Endothelial cell of umbilical vein (primary cell): ENCODE data around the gene ADAM29. TPM values are rescaled to one million over a fixed set of nuclear protein-coding genes. Genes with fewer than 3 reads are reported as not detected.
"Not testable (repeated sequence)": the region's sequence is repeated elsewhere in the genome, so short reads cannot be mapped to it uniquely, and the experiment has no call there.

ENCODE experiments used
- BruUV-seq: library from RNA; stranded (reverse); fragments of 400-500 nt; replicated peaks from 2 replicates; lab custom pipeline; 2021; lab: Mats Ljungman, UMichigan
- CTCF ChIA-PET: fragments of 300-600, 350-600 bp; sonication (Branson Sonifier 250); formaldehyde crosslinking; loops from one replicate; lab custom pipeline; 2021; ENCODE audit warnings: antibody characterized with exemption, inconsistent platforms; lab: Charles Lee
- POLR2A ChIA-PET: fragments of 300-600, 350-600 bp; sonication (Branson Sonifier 250); formaldehyde crosslinking; loops from one replicate; lab custom pipeline; 2021; ENCODE audit warnings: antibody characterized with exemption, inconsistent platforms; lab: Charles Lee
- DNase-seq: peaks from one replicate; pipeline ENCODE4 v3.0.0-alpha.2; 2011; ENCODE audit warnings: low read depth, low spot score
- FAIRE-seq: peaks from 2 replicates; lab custom pipeline; 2011; peaks lifted over from hg19 to GRCh38; lab: Jason Lieb, UNC
- H2AFZ ChIP-seq: 2 replicates; pipeline ENCODE4 v1.6.0; 2012; ENCODE audit warnings: low read depth, low read length, control low read depth, inconsistent platforms
- H3K27ac ChIP-seq: 2 replicates; pipeline ENCODE4 v1.5.1; 2011; ENCODE audit warnings: low read depth, mild to moderate bottlenecking, control low read depth, low read length, moderate library complexity; ENCODE audit not compliant: insufficient read depth
- H3K27me3 ChIP-seq, 2 experiments: 2 replicates each; pipeline versions ENCODE4 v1.6.0 to v1.6.1; 2011; ENCODE audit warnings: low read length in 2 of 2, mixed read lengths in 1 of 2; ENCODE audit not compliant: control insufficient read depth in 2 of 2, insufficient read depth in 2 of 2
- H3K36me3 ChIP-seq, 2 experiments: 2 replicates in 1 of 2; 3 replicates in 1 of 2; pipeline ENCODE4 v1.5.1; 2011; ENCODE audit warnings: low read length in 2 of 2, mild to moderate bottlenecking in 1 of 2, moderate library complexity in 1 of 2; ENCODE audit not compliant: control insufficient read depth in 2 of 2, insufficient read depth in 2 of 2; ENCODE audit errors: extremely low read depth in 1 of 2
- H3K4me1 ChIP-seq: 3 replicates; pipeline ENCODE4 v1.5.1; 2011; ENCODE audit warnings: mild to moderate bottlenecking, low read length; ENCODE audit not compliant: control insufficient read depth, insufficient read depth; ENCODE audit errors: extremely low read depth
- H3K4me2 ChIP-seq: 2 replicates; pipeline ENCODE4 v1.6.1; 2011; ENCODE audit warnings: low read length, control low read depth, mixed read lengths; ENCODE audit not compliant: insufficient read depth
- H3K4me3 ChIP-seq, 3 experiments: fragments of 200-600 bp in 1 of 3; sonication (generic), shearing (Covaris generic) in 1 of 3; replicated peaks in 1 of 3; 2 replicates each; pipeline ENCODE4 v1.5.1; 2011 to 2016; ENCODE audit warnings: control low read depth in 3 of 3, low read length in 3 of 3, mild to moderate bottlenecking in 2 of 3, inconsistent platforms in 1 of 3, low read depth in 1 of 3, moderate library complexity in 1 of 3; ENCODE audit not compliant: insufficient read depth in 1 of 3
- H3K79me2 ChIP-seq: 2 replicates; pipeline ENCODE4 v1.6.0; 2012; ENCODE audit warnings: low read length, inconsistent platforms; ENCODE audit not compliant: control insufficient read depth, insufficient read depth
- H3K9ac ChIP-seq: replicated peaks from 2 replicates; pipeline ENCODE3; 2011; ENCODE audit warnings: low read length, control low read depth; ENCODE audit not compliant: insufficient read depth; ENCODE audit errors: extremely low read depth
- H3K9me1 ChIP-seq: replicated peaks from 3 replicates; pipeline ENCODE4 v1.6.0; 2011; ENCODE audit warnings: mild to moderate bottlenecking, low read length; ENCODE audit not compliant: control insufficient read depth, insufficient read depth; ENCODE audit errors: extremely low read depth
- H3K9me3 ChIP-seq: replicated peaks from 2 replicates; pipeline ENCODE4 v1.5.1; 2012; ENCODE audit warnings: low read length, inconsistent platforms; ENCODE audit not compliant: control insufficient read depth, insufficient read depth
- H4K20me1 ChIP-seq: replicated peaks from 2 replicates; pipeline ENCODE3; 2011; ENCODE audit warnings: mild to moderate bottlenecking, low read length; ENCODE audit not compliant: control insufficient read depth, insufficient read depth; ENCODE audit errors: extremely low read depth
- GATA2 ChIP-seq: IDR thresholded peaks from 2 replicates; pipeline ENCODE4 v1.7.0; 2011; ENCODE audit warnings: low read depth, mild to moderate bottlenecking, moderate library complexity, mixed read lengths, low read length; ENCODE audit not compliant: insufficient read length, insufficient read depth
- MAX ChIP-seq: IDR thresholded peaks from 2 replicates; pipeline ENCODE4 v1.6.1; 2011; ENCODE audit not compliant: insufficient read depth, insufficient read length
- dilution Hi-C: fragments of 300-500 bp; cut with MboI; formaldehyde crosslinking; loops from one replicate; pipeline ENCODE4 v1.15.0; 2019; ENCODE audit warnings: low sequenced_read_pairs; ENCODE audit not compliant: extremely low pct_ligation_motif_present
- intact Hi-C: fragments of 100-400 bp; cut with micrococcal nuclease; formaldehyde crosslinking; loops from one replicate; pipeline ENCODE4 v1.10.0; 2022
- polyA plus RNA-seq, 4 experiments: library from polyadenylated mRNA; depleted of rRNA in 3 of 4; stranded (reverse) in 3 of 4; unstranded in 1 of 4; fragments of >200 nt; gene quantifications; 2 replicates each; pipeline versions ENCODE4 v1.2.1 to v1.2.3, GENCODE V29; 2011 to 2012; ENCODE audit warnings: missing spikeins in 1 of 4
- total RNA-seq: library from RNA; stranded (reverse); gene quantifications from 2 replicates; pipeline ENCODE4 v1.2.3, GENCODE V29; 2021

Gene ADAM29
- total and polyA plus RNA-seq, 2 donors (not counting 3 experiments of a cell fraction or from before 2014, with no cell fraction given): not detected

- FAIRE-seq (no peak), DNase-seq (no peak)
- dilution Hi-C loops: no loop called here
- Histone ChIP-seq H3K4me1 (no peaks in the 10 kb centered on the region), H2AFZ (no peak overlapping the region), H3K4me2 (no peak overlapping the region), H3K9me3 (peaks cover 4% of the 10 kb centered on the region), H3K79me2 (no peaks in the 10 kb centered on the region), H3K9me1 (no peaks in the 10 kb centered on the region), H3K36me3 (no peaks in the 10 kb centered on the region), H3K27me3 (no peaks in the 10 kb centered on the region), H3K27ac (no peak overlapping the region), H3K9ac (no peak overlapping the region), H4K20me1 (no peaks in the 10 kb centered on the region), H3K4me3 (no peak overlapping the region)
- intact Hi-C loops: no loop called here
- POLR2A ChIA-PET: no interaction called here
- TF ChIP-seq GATA2 (no peak), MAX (no peak)
- BruUV-seq: no TSS peak
- CTCF ChIA-PET: no interaction called here
Observed at GRCh38 chr4:174983128-174983750, 65.1 kb downstream of the ADAM29 start.

- FAIRE-seq: not testable (repeated sequence)
Observed at GRCh38 chr4:174983870-174984269, 65.7 kb downstream of the ADAM29 start.

More at GRCh38 chr4:174983870-174984269, 65.7 kb downstream of the ADAM29 start:
- H2AFZ ChIP-seq, H3K79me2 ChIP-seq, intact Hi-C loops, H3K4me1 ChIP-seq, H3K4me3 ChIP-seq, H4K20me1 ChIP-seq, H3K27me3 ChIP-seq, H3K9me1 ChIP-seq, H3K9me3 ChIP-seq, POLR2A ChIA-PET, H3K36me3 ChIP-seq, H3K27ac ChIP-seq, H3K9ac ChIP-seq, CTCF ChIA-PET, BruUV-seq, H3K4me2 ChIP-seq, DNase-seq, dilution Hi-C loops: not testable (repeated sequence)
